A673 (cell line): ENCODE measurements around the gene NSUN2. TPM values are rescaled to one million over a fixed set of nuclear protein-coding genes. Genes with fewer than 3 reads are reported as not detected.

Experiments used
- BruUV-seq: library from RNA; stranded (reverse); fragments of 400-500 nt; replicated peaks from 2 replicates; lab custom pipeline; 2021; lab: Mats Ljungman, UMichigan
- CTCF ChIA-PET: fragments of 300-600 bp; sonication (Branson Sonifier 250); formaldehyde crosslinking; loops from one replicate; lab custom pipeline; 2022; ENCODE audit warnings: antibody characterized with exemption; lab: Charles Lee
- POLR2A ChIA-PET: fragments of 300-600 bp; sonication (Branson Sonifier 250); formaldehyde crosslinking; loops from one replicate; lab custom pipeline; 2022; ENCODE audit warnings: antibody characterized with exemption; ENCODE audit not compliant: low non-redundant PET; lab: Charles Lee
- DNase-seq: peaks from one replicate; pipeline ENCODE4 v3.0.0-alpha.2; 2015; ENCODE audit warnings: low spot score
- H3K27ac ChIP-seq: fragments of 200-600 bp; sonication (generic); 2 replicates; pipeline ENCODE4 v1.5.1; 2016; ENCODE audit warnings: mixed run types, low read depth, mild to moderate bottlenecking, mixed read lengths, antibody characterized with exemption, low read length; ENCODE audit not compliant: poor library complexity, severe bottlenecking
- H3K27me3 ChIP-seq: fragments of 200-600 bp; sonication (generic); replicated peaks from 2 replicates; pipeline ENCODE4 v1.6.1; 2017; ENCODE audit warnings: mixed run types, low read depth, mild to moderate bottlenecking, mixed read lengths, antibody characterized with exemption, low read length; ENCODE audit not compliant: insufficient read depth, poor library complexity
- H3K36me3 ChIP-seq: fragments of 200-600 bp; sonication (generic); 2 replicates; pipeline ENCODE4 v1.6.1; 2016; ENCODE audit warnings: mixed run types, mild to moderate bottlenecking, mixed read lengths, antibody characterized with exemption, low read length; ENCODE audit not compliant: insufficient read depth, poor library complexity, severe bottlenecking
- H3K4me1 ChIP-seq: fragments of 200-600 bp; sonication (generic); 2 replicates; pipeline ENCODE4 v1.6.1; 2017; ENCODE audit warnings: mixed run types, mild to moderate bottlenecking, mixed read lengths, antibody characterized with exemption, low read length; ENCODE audit not compliant: insufficient read depth, poor library complexity, severe bottlenecking
- H3K4me3 ChIP-seq: fragments of 200-600 bp; sonication (generic); 2 replicates; pipeline ENCODE4 v1.5.1; 2016; ENCODE audit warnings: low read depth, mixed run types, mild to moderate bottlenecking, mixed read lengths, low read length; ENCODE audit not compliant: poor library complexity, severe bottlenecking
- H3K9me3 ChIP-seq: fragments of 200-600 bp; sonication (generic); 2 replicates; pipeline ENCODE4 v1.6.1; 2016; ENCODE audit warnings: mixed run types, low read depth, mild to moderate bottlenecking, mixed read lengths, antibody characterized with exemption, low read length; ENCODE audit not compliant: poor library complexity, severe bottlenecking
- EZH2 ChIP-seq: fragments of 200-600 bp; sonication (generic); IDR thresholded peaks from 2 replicates; pipeline ENCODE4 v1.6.1; 2017; ENCODE audit warnings: borderline replicate concordance, low read depth, mild to moderate bottlenecking, mixed read lengths, antibody characterized with exemption, low read length; ENCODE audit not compliant: poor library complexity, severe bottlenecking
- intact Hi-C: fragments of 100-400 bp; cut with micrococcal nuclease; formaldehyde crosslinking; loops from one replicate; pipeline ENCODE4 v1.10.0; 2022; ENCODE audit not compliant: unreplicated experiment
- total RNA-seq: library from RNA; stranded (reverse); gene quantifications from 2 replicates; pipeline ENCODE4 v1.2.3, GENCODE V29; 2021
- TF ChIP-seq, protein P1 (sequence below): fragments of 300-800, 200-600 bp; sonication (generic); conservative IDR thresholded peaks from 2 replicates; pipeline ENCODE4 v1.5.1; 2017; ENCODE audit warnings: low read depth, mild to moderate bottlenecking, antibody characterized with exemption, low read length, moderate library complexity, mixed read lengths

The NSUN2 gene
- total RNA-seq, 1 experiment from 2014 or later, result 111 TPM

DNA sequence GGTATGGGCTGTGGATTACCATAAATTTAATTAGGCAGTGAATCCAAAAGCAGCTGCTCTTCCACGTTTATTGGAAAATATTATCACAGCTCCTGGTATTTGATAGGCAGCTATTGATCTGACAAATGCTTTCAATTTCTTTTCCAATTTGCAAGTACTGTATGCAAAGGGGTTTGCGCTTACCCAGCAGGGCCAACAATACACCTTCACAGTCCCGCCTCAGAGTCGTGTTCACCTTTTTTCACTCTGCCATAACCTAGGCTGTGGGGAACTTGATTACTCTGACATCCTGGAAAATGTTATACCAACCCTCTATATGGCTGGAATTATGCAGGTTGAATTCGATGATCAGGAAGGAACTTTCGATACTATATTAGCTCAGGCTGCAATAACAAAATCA lies 48.1 kb upstream of the NSUN2 start:
- ChIA-PET POLR2A (no interaction called here), CTCF (no interaction called here)
- no peaks in the 10 kb centered on the region for H3K27me3 ChIP-seq
- no peaks in the 10 kb centered on the region for H3K36me3 ChIP-seq
- no peak for TF ChIP-seq EZH2
- TF ChIP-seq, protein P1, sequence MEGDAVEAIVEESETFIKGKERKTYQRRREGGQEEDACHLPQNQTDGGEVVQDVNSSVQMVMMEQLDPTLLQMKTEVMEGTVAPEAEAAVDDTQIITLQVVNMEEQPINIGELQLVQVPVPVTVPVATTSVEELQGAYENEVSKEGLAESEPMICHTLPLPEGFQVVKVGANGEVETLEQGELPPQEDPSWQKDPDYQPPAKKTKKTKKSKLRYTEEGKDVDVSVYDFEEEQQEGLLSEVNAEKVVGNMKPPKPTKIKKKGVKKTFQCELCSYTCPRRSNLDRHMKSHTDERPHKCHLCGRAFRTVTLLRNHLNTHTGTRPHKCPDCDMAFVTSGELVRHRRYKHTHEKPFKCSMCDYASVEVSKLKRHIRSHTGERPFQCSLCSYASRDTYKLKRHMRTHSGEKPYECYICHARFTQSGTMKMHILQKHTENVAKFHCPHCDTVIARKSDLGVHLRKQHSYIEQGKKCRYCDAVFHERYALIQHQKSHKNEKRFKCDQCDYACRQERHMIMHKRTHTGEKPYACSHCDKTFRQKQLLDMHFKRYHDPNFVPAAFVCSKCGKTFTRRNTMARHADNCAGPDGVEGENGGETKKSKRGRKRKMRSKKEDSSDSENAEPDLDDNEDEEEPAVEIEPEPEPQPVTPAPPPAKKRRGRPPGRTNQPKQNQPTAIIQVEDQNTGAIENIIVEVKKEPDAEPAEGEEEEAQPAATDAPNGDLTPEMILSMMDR, result no peak
- intact Hi-C loops, result no loop called here
- no peak overlapping the region for H3K4me3 ChIP-seq
- H3K27ac ChIP-seq, result no peak overlapping the region
- no TSS peak for BruUV-seq
- no peaks in the 10 kb centered on the region for H3K9me3 ChIP-seq
- DNase-seq, result no peak
- H3K4me1 ChIP-seq, result no peaks in the 10 kb centered on the region

- ChIA-PET POLR2A (no interaction called here), CTCF (no interaction called here)
- H3K4me3 ChIP-seq, result no peak overlapping the region
- H3K27ac ChIP-seq, result no peak overlapping the region
- no TSS peak for BruUV-seq
- no peaks in the 10 kb centered on the region for H3K9me3 ChIP-seq
- H3K27me3 ChIP-seq, result no peaks in the 10 kb centered on the region
- no peaks in the 10 kb centered on the region for H3K4me1 ChIP-seq
- no peak for DNase-seq
- no peaks in the 10 kb centered on the region for H3K36me3 ChIP-seq
- intact Hi-C loops, result no loop called here
- no peak for TF ChIP-seq EZH2
- TF ChIP-seq, protein P1, result no peak
These were observed 45.5 kb upstream of the NSUN2 start for GRCh38 chr5:6678385-6678784.

DNA sequence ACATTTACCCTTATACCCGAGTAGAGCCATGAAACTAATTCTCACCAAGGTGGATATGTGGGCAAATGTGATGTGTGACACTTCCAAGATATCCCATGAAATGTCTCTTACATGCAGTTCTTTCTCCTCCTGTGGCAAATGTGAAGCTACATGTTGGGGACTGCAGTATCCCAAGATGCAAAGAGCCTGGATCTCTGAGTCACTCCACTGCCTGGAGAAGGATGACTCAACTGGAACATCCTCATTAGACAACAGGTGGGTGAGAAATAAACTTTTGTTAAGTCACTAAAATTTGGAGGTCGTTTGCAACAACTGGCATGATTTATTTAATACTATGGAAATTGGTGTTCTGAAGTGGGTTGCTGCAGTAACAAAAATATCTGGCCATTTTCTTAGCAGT lies 43.9 kb upstream of the NSUN2 start:
- TF ChIP-seq, protein P1, result no peak
- H3K4me1 ChIP-seq, result no peaks in the 10 kb centered on the region
- no peak for DNase-seq
- no peaks in the 10 kb centered on the region for H3K36me3 ChIP-seq
- no peak overlapping the region for H3K4me3 ChIP-seq
- ChIA-PET POLR2A (no interaction called here), CTCF (no interaction called here)
- no peak overlapping the region for H3K27ac ChIP-seq
- intact Hi-C loops, result no loop called here
- BruUV-seq, result no TSS peak
- H3K27me3 ChIP-seq, result no peaks in the 10 kb centered on the region
- H3K9me3 ChIP-seq, result no peaks in the 10 kb centered on the region
